Measurements from ENCODE around the gene TLX2.
"Not testable (repeated sequence)": the region's sequence is repeated elsewhere in the genome, so short reads cannot be mapped to it uniquely, and the experiment has no call there.

The TLX2 gene

DNA sequence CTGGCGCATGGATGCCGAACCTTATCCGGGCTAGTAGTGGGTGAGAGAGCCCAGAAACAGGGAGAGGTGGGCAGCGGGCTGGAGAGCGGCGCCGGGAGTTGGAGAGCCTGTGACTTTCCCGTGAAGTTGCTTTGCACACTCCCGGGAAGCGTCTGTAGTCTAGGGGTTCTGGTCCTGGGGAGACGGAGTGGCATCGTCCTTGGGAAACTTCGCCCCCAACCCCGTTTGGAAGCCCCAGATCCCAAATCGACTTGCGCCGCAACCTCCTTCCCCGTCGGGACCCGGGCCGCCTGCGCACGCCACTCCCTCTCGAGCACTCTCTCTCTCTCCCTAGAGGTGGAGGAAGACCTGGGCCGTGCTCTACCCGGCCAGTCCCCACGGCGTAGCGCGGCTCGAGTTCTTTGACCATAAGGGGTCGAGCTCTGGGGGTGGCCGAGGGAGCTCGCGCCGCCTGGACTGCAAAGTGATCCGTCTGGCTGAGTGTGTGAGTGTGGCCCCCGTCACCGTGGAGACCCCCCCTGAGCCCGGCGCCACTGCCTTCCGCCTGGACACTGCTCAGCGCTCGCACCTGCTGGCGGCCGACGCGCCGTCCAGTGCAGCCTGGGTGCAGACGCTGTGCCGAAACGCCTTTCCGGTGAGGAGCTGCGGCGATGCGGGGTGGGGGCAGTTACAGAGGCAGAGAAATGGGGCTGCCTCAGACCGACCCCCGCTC is 40.7 kb downstream of the TLX2 start:
- DNase-seq (ENCODE audit: low read depth) = no peak

DNA sequence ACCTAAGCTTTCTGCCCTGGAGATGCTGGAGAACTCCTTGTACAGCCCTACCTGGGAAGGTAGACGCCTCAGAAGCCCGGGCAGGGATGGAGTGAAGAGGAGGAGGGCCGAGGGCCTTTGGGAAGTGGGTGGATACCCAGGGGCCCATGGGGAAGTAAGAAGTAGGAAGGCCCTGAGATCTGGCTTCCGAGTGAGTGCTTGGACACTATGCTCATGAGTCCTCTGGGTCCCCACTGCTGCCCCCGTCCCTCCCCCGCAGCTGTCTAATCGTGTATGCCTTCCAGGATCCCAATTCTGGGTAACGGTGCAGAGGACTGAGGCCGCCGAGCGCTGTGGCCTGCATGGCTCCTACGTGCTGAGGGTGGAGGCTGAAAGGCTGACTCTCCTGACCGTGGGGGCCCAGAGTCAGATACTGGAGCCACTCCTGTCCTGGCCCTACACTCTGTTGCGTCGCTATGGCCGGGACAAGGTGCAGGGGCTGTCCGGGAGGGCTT is 41.4 kb downstream of the TLX2 start:
- no peak for DNase-seq (ENCODE audit: low read depth)

GRCh38 chr2:74556159-74556558 is 41.9 kb downstream of the TLX2 start:
- DNase-seq (ENCODE audit: low read depth) = no peak

- no peak for DNase-seq (ENCODE audit: low read depth)
Observed at GRCh38 chr2:74556831-74557370, 42.7 kb downstream of the TLX2 start.

DNA sequence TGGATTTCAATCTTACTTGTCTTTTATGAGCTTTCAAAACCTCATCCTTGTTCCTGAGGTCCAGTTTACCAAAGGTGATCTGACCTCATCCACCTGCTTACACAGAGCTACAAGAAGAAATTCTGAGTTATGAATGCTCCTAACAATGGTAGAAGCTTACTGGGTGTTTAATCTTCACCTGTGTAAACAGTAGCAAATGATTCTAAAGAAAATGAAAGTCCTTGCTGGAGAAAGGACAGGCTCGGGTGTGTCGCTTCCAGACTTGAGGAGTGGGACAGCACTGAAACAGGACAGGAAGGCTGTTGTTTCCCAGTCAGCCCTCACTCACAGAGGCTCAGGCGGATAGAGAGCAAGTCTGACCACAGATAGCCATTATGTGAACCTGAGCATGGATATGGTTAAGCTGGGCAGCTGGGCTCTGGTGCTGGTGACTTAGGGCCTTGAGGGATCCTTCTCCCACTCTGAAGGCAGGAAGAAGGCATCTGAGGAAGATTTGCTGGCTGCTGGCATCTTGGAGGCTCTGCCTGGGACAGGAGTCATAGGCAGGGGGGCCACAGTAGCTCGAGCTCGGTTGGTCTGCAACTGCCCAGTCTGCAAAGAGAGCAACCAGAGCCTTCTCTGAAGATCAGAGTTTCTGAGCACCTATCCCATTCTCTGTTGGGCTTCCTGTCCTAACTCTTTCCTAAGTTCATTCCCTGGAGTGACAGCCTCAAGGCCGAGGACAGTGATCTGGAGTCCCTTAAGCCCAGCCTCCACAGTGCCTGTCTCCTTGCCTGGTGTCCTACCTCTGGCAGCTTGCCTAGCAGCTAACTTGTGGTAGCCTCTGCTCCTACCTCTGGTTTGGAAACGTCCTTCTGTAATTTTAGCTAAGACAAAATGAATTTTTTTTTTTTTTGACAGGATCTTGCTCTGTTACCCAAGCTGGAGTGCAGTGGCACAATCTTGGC is 44.3 kb downstream of the TLX2 start:
- DNase-seq (ENCODE audit: low read depth) = no peak

DNA sequence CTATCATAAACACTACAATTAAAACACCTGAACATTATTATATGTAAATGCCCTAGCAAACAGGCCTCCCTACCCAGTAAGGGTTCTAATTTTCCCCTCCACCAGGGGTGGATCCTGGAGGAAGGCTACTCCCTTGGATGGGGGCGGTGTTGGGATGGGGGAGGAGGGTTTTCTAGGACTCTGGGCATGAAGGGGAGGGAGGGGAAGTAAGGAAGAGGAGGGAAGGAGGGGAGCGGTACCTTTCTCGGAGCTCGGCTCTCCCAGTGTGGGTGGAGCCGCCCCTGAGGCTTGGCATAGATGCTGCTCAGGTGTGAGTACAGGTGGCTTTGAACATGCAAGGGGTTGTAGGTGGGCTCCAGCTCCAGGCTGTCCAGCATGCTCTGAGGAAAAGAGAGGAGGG is 45.7 kb downstream of the TLX2 start:
- no peak for DNase-seq (ENCODE audit: low read depth)

DNA sequence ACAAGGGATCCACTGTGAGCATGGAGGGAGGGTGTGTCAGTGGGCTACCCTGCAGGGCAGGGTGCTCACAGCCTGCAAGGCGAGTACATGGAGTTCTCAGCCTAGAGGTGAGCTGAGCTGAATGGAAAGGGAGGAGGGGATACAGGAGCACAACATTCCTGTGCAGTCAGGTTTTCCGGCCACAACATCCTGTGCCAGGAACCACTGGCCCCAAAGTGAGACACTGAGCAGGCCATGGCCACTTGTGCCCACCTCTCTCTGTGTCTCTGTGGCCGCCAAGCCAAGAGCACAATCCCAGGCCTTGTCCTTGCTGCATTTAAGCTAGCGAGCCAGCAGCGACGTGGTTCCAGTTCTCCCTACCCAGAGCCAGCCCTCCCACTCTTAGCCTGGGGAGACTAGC is 46.3 kb downstream of the TLX2 start:
- DNase-seq (ENCODE audit: low read depth) = no peak

GRCh38 chr2:74561022-74561421 is 46.8 kb downstream of the TLX2 start:
- DNase-seq (ENCODE audit: low read depth) = not testable (repeated sequence)

GRCh38 chr2:74562126-74562775 is 48.0 kb downstream of the TLX2 start:
- DNase-seq (ENCODE audit: low read depth) = no peak

DNA sequence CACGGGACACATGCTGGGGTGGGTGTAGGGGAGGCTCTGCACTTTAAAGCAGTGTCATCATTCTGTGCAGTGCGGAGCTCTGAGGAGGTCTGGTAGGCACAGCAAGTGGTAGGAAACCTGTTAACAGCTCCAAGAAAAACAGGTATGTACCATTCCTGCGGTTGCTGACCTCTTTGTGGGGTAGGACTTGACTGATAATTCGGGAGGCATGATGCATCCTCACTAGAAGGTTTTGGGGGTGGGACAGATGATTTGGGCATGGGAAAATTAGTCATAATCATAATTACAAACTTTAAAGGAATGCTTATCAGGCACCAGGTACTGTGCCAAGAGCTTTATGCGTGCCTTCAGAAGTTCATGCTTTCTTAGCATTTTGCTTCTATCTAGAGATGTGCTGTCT is 50.0 kb downstream of the TLX2 start:
- no peak for DNase-seq (ENCODE audit: low read depth)

- no peak for DNase-seq (ENCODE audit: low read depth)
Observed at GRCh38 chr2:74566076-74566753, 52.0 kb downstream of the TLX2 start.

DNA sequence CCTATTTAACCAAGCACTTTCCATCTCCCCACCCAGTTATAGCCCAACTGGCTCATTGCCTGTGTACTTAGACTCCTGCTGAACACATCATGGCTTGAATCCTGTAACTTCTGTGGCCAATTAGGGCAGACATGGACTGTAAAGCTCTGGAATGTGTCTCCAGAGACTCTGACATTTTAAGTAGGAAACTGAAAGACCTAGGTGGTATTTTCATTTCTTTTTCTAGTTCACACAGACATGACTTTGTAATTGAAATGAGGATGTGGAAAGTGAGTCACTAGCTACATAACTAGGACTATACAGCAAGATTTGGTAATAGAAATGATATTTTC is 52.5 kb downstream of the TLX2 start:
- no peak for DNase-seq (ENCODE audit: low read depth)
